A549 (cell line): Measurements from ENCODE around the gene CARF. TPM values are rescaled to one million over a fixed set of nuclear protein-coding genes. Genes with fewer than 3 reads are reported as not detected.

Experiments used
- ATAC-seq, 2 experiments: fragments of 200-7000 bp in 1 of 2; fragments of >200 bp in 1 of 2; cut with Nextera tagmentation in 1 of 2; cut with Tn5 transposase in 1 of 2; 3 replicates each; pipeline versions ENCODE4 v1.8.0 to v1.9.1; 2018 to 2020; ENCODE audit warnings: mild to moderate bottlenecking in 1 of 2, moderate library complexity in 1 of 2
- CTCF ChIA-PET: fragments of 300-600 bp; sonication (Branson Sonifier 250); formaldehyde crosslinking; extraction: SDS; loops from one replicate; lab custom pipeline; 2021; ENCODE audit warnings: antibody characterized with exemption, inconsistent platforms; lab: Yijun Ruan, JAX
- POLR2A ChIA-PET: fragments of 350-600 bp; formaldehyde crosslinking; extraction: SDS; loops from one replicate; lab custom pipeline; 2021; ENCODE audit warnings: antibody characterized with exemption, inconsistent platforms; lab: Yijun Ruan, JAX
- DNase-seq, 2 experiments: peaks; one replicate each; pipeline versions ENCODE4 v3.0.0 to v3.0.0-alpha.2; 2011 to 2016; ENCODE audit warnings: low read depth in 1 of 2, low spot score in 1 of 2
- FAIRE-seq: peaks from 2 replicates; lab custom pipeline; 2011; peaks lifted over from hg19 to GRCh38; lab: Jason Lieb, UNC
- H3K27ac ChIP-seq, 2 experiments: fragments of >200 bp; sonication (Bioruptor Twin); formaldehyde crosslinking; 3 replicates each; pipeline ENCODE4 v1.5.1; 2016 to 2017
- H3K4me1 ChIP-seq: fragments of >200 bp; sonication (Bioruptor Twin); formaldehyde crosslinking; 3 replicates; pipeline ENCODE4 v1.6.1; 2016
- H3K4me2 ChIP-seq: fragments of >200 bp; sonication (Bioruptor Twin); formaldehyde crosslinking; 3 replicates; pipeline ENCODE4 v1.6.1; 2016
- H3K4me3 ChIP-seq: fragments of >200 bp; sonication (Bioruptor Twin); formaldehyde crosslinking; 3 replicates; pipeline ENCODE4 v1.5.1; 2016
- H3K9me3 ChIP-seq: fragments of >200 bp; sonication (Bioruptor Twin); formaldehyde crosslinking; 3 replicates; pipeline ENCODE4 v1.6.1; 2016
- CBX2 ChIP-seq: fragments of 200-600 bp; sonication (generic); IDR thresholded peaks from 2 replicates; pipeline ENCODE4 v1.6.1; 2016; ENCODE audit warnings: low read depth, mild to moderate bottlenecking, borderline replicate concordance
- CHD2 ChIP-seq: fragments of 150-350 bp; IDR thresholded peaks from 2 replicates; pipeline ENCODE4 v1.6.1; 2014; ENCODE audit warnings: low read length; ENCODE audit not compliant: partially characterized antibody
- EHF ChIP-seq: fragments of 250-450 bp; sonication (Bioruptor Pico); IDR thresholded peaks from 2 replicates; pipeline ENCODE4 v1.5.0; 2020; ENCODE audit warnings: mild to moderate bottlenecking
- ESRRA ChIP-seq: fragments of 150-350 bp; IDR thresholded peaks from 2 replicates; pipeline ENCODE4 v1.6.1; 2014; ENCODE audit warnings: mild to moderate bottlenecking, low read length, borderline replicate concordance
- FOSL2 ChIP-seq, 2 experiments: fragments of 450-650 bp in 1 of 2; fragments of >200 bp in 1 of 2; sonication (Bioruptor Twin) in 1 of 2; formaldehyde crosslinking; IDR thresholded peaks; 2 replicates each; pipeline versions ENCODE4 v1.5.0 to v1.6.1; 2016 to 2020; ENCODE audit warnings: mild to moderate bottlenecking in 1 of 2, moderate library complexity in 1 of 2
- HOXA7 ChIP-seq: fragments of 250-450 bp; sonication (Bioruptor Pico); IDR thresholded peaks from 2 replicates; pipeline ENCODE4 v1.5.0; 2020; ENCODE audit warnings: mild to moderate bottlenecking, moderate library complexity
- JUN ChIP-seq, 2 experiments: fragments of >200 bp; sonication (Bioruptor Twin); formaldehyde crosslinking; IDR thresholded peaks; 2 replicates in 1 of 2; 3 replicates in 1 of 2; pipeline ENCODE4 v1.6.1; 2016 to 2017
- KDM5A ChIP-seq: fragments of 200-600 bp; sonication (generic); IDR thresholded peaks from 2 replicates; pipeline ENCODE4 v1.6.1; 2016; ENCODE audit warnings: antibody characterized with exemption, mild to moderate bottlenecking
- MAZ ChIP-seq: fragments of 150-350 bp; IDR thresholded peaks from 2 replicates; pipeline ENCODE4 v1.6.1; 2014; ENCODE audit warnings: antibody characterized with exemption, low read depth, low read length, borderline replicate concordance
- MYC ChIP-seq: IDR thresholded peaks from 2 replicates; pipeline ENCODE4 v1.6.1; 2012; ENCODE audit warnings: mild to moderate bottlenecking, inconsistent platforms, low read length, improper control_type of control experiment, borderline replicate concordance
- NFE2L2 ChIP-seq: fragments of 150-350 bp; conservative IDR thresholded peaks from 2 replicates; pipeline ENCODE4 v1.6.1; 2014; ENCODE audit warnings: low read length
- NR3C1 ChIP-seq: fragments of >200 bp; sonication (Bioruptor Twin); formaldehyde crosslinking; IDR thresholded peaks from 3 replicates; pipeline ENCODE4 v1.6.1; 2017
- PHF8 ChIP-seq: fragments of 200-600 bp; sonication (generic); IDR thresholded peaks from 2 replicates; pipeline ENCODE4 v1.6.1; 2016; ENCODE audit warnings: low read depth, mild to moderate bottlenecking, antibody characterized with exemption, moderate library complexity, borderline replicate concordance
- POLR2A ChIP-seq: IDR thresholded peaks from 2 replicates; pipeline ENCODE4 v1.6.1; 2012; ENCODE audit warnings: mild to moderate bottlenecking, low read length
- RCOR1 ChIP-seq: fragments of 150-350 bp; IDR thresholded peaks from 2 replicates; pipeline ENCODE4 v1.6.1; 2014; ENCODE audit warnings: antibody characterized with exemption, low read length, low read depth
- ZNF302 ChIP-seq: fragments of 250-450 bp; sonication (Bioruptor Pico); IDR thresholded peaks from 2 replicates; pipeline ENCODE4 v1.9.0; 2021; ENCODE audit warnings: inconsistent platforms, mild to moderate bottlenecking, moderate library complexity
- WGBS: methylation state at CpG from one replicate; pipeline ENCODE4 v1.1.6; 2017; ENCODE audit errors: missing lambda C conversion rate; 5-methylcytosine and 5-hydroxymethylcytosine counted together
- polyA minus RNA-seq: library from RNA; depleted of rRNA, polyadenylated mRNA; stranded (reverse); fragments of >200 nt; gene quantifications from 2 replicates; pipeline ENCODE4 v1.2.3, GENCODE V29; 2011; rRNA and poly(A)+ RNA removed
- polyA plus RNA-seq, 4 experiments: library from polyadenylated mRNA; depleted of rRNA in 3 of 4; stranded (reverse); fragments of >200 nt; fragmentation: RNase III in 1 of 4; extraction: RNeasy Plus Mini Kit Qiagen cat#74134 plus additional on column Dnase treatment in 1 of 4; gene quantifications; 2 replicates in 3 of 4; 3 replicates in 1 of 4; pipeline ENCODE4 v1.2.3, GENCODE V29; 2011 to 2017
- TF ChIP-seq, protein P1 (sequence below): fragments of 200-600 bp; sonication (generic); IDR thresholded peaks from 2 replicates; pipeline ENCODE4 v1.6.1; 2016; ENCODE audit warnings: antibody characterized with exemption, mild to moderate bottlenecking, moderate library complexity
- TF ChIP-seq, protein P2 (sequence below): IDR thresholded peaks from 2 replicates; pipeline ENCODE4 v1.6.1; 2012

CARF gene, protein sequence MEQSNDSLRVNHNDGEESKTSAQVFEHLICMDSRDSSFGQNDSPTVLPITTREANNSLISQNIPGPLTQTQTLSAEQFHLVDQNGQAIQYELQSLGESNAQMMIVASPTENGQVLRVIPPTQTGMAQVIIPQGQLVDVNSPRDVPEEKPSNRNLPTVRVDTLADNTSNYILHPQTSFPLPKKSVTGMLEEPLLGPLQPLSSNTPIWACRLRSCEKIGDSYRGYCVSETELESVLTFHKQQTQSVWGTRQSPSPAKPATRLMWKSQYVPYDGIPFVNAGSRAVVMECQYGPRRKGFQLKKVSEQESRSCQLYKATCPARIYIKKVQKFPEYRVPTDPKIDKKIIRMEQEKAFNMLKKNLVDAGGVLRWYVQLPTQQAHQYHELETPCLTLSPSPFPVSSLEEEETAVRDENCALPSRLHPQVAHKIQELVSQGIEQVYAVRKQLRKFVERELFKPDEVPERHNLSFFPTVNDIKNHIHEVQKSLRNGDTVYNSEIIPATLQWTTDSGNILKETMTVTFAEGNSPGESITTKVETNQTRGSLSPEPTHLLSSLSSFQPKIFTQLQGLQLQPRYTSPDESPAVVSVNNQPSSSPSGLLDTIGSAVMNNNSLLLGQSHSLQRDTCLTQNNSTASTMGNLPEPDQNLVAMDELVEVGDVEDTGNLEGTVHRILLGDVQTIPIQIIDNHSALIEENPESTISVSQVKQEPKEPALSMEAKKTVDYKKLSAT
- 6.0 and 7.9 TPM in 2 replicates for polyA plus RNA-seq (2011; rRNA removed)
- polyA plus RNA-seq (2012; cell fraction: cytosol; rRNA removed) = 0.58 and 0.71 TPM in 2 replicates
- polyA plus RNA-seq (2012; cell fraction: nucleus; rRNA removed) = 0.55 and 0.76 TPM in 2 replicates
- 2.1 to 3.0 TPM (median 2.3 TPM) in 3 replicates for polyA plus RNA-seq (2017; fragmentation: RNase III; extraction: RNeasy Plus Mini Kit Qiagen cat#74134 plus additional on column Dnase treatment)
- polyA minus RNA-seq = 3.4 and 5.9 TPM in 2 replicates

DNA sequence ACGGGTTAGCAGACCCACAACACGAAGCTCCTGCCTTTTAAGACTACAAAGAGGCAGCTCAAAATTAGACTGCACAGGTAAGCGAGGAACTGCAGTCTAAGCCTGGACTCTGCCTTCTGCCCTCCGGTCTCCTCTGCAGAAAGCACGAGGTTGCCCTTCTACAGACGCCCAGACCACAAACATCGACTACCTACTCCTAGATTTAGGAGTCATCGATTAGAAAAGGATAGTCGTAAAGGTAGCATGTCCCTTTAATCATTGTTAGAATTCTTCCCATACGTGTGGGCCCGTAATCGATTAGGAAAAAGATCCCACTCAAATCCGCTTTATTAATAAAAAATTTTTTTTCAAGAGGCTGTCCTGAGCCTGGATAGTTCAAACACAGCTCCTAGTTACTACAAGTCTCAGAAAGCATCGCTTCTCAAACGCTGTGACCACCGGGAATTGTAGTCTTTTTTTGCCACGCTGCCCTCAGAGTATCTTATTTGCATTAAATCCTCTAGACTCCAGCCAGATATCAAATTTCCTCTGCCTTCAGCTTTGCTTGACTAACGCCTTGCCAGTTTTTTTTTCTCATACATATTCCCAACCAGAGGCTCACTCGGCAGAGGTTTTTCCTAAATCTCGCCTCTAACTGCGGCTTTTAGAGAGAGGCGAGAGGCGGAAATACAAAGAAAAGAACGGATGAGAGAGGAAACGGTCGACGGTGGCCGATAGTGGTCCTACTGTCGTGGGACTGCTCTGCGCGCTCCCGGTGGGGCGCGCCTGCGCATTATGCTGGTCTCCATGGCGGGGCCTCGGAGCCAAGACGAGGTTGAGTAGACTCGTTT, at the start of gene CARF, which contains the start of gene WDR12:
Gene CARF (plus strand): TSS at position 764 of the 830 bp plus-strand sequence. CDS start 29,628 bp downstream, outside the sequence.
Gene WDR12 (minus strand): TSS at position 162 of the 830 bp plus-strand sequence. CDS start 197 bp downstream, outside the sequence.
- no peaks in the 10 kb centered on the region for H3K9me3 ChIP-seq
- peak within 1 kb of the TSS; percentile 81 for H3K4me2 ChIP-seq
- peak within 1 kb of the TSS; percentile 86 to 95 for H3K27ac ChIP-seq
- CTCF ChIA-PET = interaction anchor here (1.3 to 1.4 kb wide), 2 partner anchors 39 to 41 kb away, joined by 4 read pairs; no protein-coding TSS in a partner anchor
- peaks cover 15% of the 10 kb centered on the region; the same call in 1 of the 3 replicates for H3K4me1 ChIP-seq
- peak; percentile 59 for TF ChIP-seq KDM5A
- no peak for TF ChIP-seq RCOR1
- no peak for TF ChIP-seq NR3C1
- TF ChIP-seq ZNF302 (CRISPR knock-in tag) = no peak
- TF ChIP-seq MYC = peak; percentile 92; the same call in 1 of the 2 replicates
- TF ChIP-seq, protein P1, sequence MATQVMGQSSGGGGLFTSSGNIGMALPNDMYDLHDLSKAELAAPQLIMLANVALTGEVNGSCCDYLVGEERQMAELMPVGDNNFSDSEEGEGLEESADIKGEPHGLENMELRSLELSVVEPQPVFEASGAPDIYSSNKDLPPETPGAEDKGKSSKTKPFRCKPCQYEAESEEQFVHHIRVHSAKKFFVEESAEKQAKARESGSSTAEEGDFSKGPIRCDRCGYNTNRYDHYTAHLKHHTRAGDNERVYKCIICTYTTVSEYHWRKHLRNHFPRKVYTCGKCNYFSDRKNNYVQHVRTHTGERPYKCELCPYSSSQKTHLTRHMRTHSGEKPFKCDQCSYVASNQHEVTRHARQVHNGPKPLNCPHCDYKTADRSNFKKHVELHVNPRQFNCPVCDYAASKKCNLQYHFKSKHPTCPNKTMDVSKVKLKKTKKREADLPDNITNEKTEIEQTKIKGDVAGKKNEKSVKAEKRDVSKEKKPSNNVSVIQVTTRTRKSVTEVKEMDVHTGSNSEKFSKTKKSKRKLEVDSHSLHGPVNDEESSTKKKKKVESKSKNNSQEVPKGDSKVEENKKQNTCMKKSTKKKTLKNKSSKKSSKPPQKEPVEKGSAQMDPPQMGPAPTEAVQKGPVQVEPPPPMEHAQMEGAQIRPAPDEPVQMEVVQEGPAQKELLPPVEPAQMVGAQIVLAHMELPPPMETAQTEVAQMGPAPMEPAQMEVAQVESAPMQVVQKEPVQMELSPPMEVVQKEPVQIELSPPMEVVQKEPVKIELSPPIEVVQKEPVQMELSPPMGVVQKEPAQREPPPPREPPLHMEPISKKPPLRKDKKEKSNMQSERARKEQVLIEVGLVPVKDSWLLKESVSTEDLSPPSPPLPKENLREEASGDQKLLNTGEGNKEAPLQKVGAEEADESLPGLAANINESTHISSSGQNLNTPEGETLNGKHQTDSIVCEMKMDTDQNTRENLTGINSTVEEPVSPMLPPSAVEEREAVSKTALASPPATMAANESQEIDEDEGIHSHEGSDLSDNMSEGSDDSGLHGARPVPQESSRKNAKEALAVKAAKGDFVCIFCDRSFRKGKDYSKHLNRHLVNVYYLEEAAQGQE = peak; percentile 57
- TF ChIP-seq CBX2 = no peak
- TF ChIP-seq POLR2A = peak; percentile 43
- TF ChIP-seq CHD2 = peak; percentile 31
- TF ChIP-seq ESRRA = no peak
- TF ChIP-seq, protein P2, sequence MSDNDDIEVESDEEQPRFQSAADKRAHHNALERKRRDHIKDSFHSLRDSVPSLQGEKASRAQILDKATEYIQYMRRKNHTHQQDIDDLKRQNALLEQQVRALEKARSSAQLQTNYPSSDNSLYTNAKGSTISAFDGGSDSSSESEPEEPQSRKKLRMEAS = peak; percentile 97
- TF ChIP-seq JUN (IDR thresholded peaks at IDR 0.05) = peak in 1 of 2 experiments; percentile 24; a peak in 1 of 5 replicates
- TF ChIP-seq NFE2L2 = no peak
- TF ChIP-seq FOSL2 (IDR thresholded peaks at IDR 0.05) = no peak
- TF ChIP-seq FOSL2 (CRISPR knock-in tag; IDR thresholded peaks at IDR 0.05) = no peak
- TF ChIP-seq PHF8 = peak; percentile 38; the same call in 1 of the 2 replicates
- TF ChIP-seq EHF (CRISPR knock-in tag) = no peak
- TF ChIP-seq MAZ = no peak
- 0 out of 2 replicates have a peak, but pooled peaks have one; percentile 58 for TF ChIP-seq HOXA7
- TF ChIP-seq, all 56 proteins: peak for 9
- peak within 1 kb of the TSS; percentile 84 for H3K4me3 ChIP-seq
- POLR2A ChIA-PET = interaction anchor here (0.5 to 0.9 kb wide), 3 partner anchors 90 to 257 kb away, joined by 3 to 6 read pairs (median 3); partner anchors contain the start of gene NBEAL1
- DNase-seq = peak; percentile 87 to 95
- WGBS = under 1% methylated on average over 39 of the region's 39 CpGs
- no peak for FAIRE-seq
- peak; percentile 93 to 94 for ATAC-seq
